HepG2 (cell line): Measurements from ENCODE around the gene RAD18. TPM values are rescaled to one million over a fixed set of nuclear protein-coding genes. Genes with fewer than 3 reads are reported as not detected.

Experiments
- ELF3 ChIP-seq: IDR thresholded peaks from 2 replicates; pipeline ENCODE4 v1.6.1; 2016; ENCODE audit warnings: missing genetic modification reagents, missing compliant biosample characterization
- FOXK1 ChIP-seq: sonication (generic); formaldehyde crosslinking; IDR thresholded peaks from 2 replicates; pipeline ENCODE4 v1.4.0; 2020; ENCODE audit warnings: low read depth, missing genetic modification reagents, borderline replicate concordance
- KMT2A ChIP-seq: sonication (generic); formaldehyde crosslinking; IDR thresholded peaks from 2 replicates; pipeline ENCODE4 v1.4.0; 2020; ENCODE audit warnings: missing genetic modification reagents
- MIER2 ChIP-seq: IDR thresholded peaks from 2 replicates; pipeline ENCODE4 v1.6.1; 2016; ENCODE audit warnings: missing biosample characterization, missing genetic modification reagents
- NR2F2 ChIP-seq: IDR thresholded peaks from 2 replicates; pipeline ENCODE4 v1.6.1; 2012; ENCODE audit warnings: low read depth, inconsistent platforms, borderline replicate concordance
- RFXAP ChIP-seq: sonication (generic); formaldehyde crosslinking; IDR thresholded peaks from 2 replicates; pipeline ENCODE4 v1.4.0; 2020; ENCODE audit warnings: missing genetic modification reagents, borderline replicate concordance
- SMAD9 ChIP-seq: sonication (generic); formaldehyde crosslinking; IDR thresholded peaks from 2 replicates; pipeline ENCODE4 v1.5.1; 2020; ENCODE audit warnings: mild to moderate bottlenecking, missing genetic modification reagents
- ZBTB7A ChIP-seq: sonication (generic); formaldehyde crosslinking; IDR thresholded peaks from 2 replicates; pipeline ENCODE4 v1.8.0; 2022; ENCODE audit warnings: mild to moderate bottlenecking, missing genetic modification reagents
- ZKSCAN5 ChIP-seq: sonication (generic); formaldehyde crosslinking; IDR thresholded peaks from 2 replicates; pipeline ENCODE4 v1.5.1; 2020; ENCODE audit warnings: mild to moderate bottlenecking, missing genetic modification reagents
- ZNF180 ChIP-seq: sonication (generic); formaldehyde crosslinking; IDR thresholded peaks from 2 replicates; pipeline ENCODE4 v1.4.0; 2020; ENCODE audit warnings: low read depth, missing genetic modification reagents, borderline replicate concordance
- ZNF382 ChIP-seq: sonication (generic); formaldehyde crosslinking; IDR thresholded peaks from 2 replicates; pipeline ENCODE4 v1.5.0; 2020; ENCODE audit warnings: missing genetic modification reagents, mild to moderate bottlenecking, borderline replicate concordance
- ZSCAN31 ChIP-seq: sonication (generic); formaldehyde crosslinking; IDR thresholded peaks from 2 replicates; pipeline ENCODE4 v1.5.0; 2020; ENCODE audit warnings: low read depth, mild to moderate bottlenecking, missing genetic modification reagents
- polyA plus RNA-seq, 8 experiments: library from polyadenylated mRNA; depleted of rRNA in 3 of 8; stranded (reverse) in 7 of 8; unstranded in 1 of 8; fragments of >200 nt; fragmentation: Illumina TruSeq in 4 of 8; extraction: Trizol in 4 of 8; gene quantifications; 2 replicates each; pipeline versions ENCODE4 v1.2.1 to v1.2.3, GENCODE V29; 2011 to 2016; ENCODE audit warnings: low read depth in 4 of 8, missing spikeins in 1 of 8, mixed read lengths in 1 of 8; ENCODE audit not compliant: insufficient read depth in 1 of 8
- total RNA-seq, 5 experiments: library from RNA; depleted of rRNA; stranded (reverse); fragments of >200 nt; fragmentation: Illumina TruSeq; extraction: Trizol; gene quantifications; 2 replicates each; pipeline ENCODE4 v1.2.3, GENCODE V29; 2016; ENCODE audit warnings: low read depth in 1 of 5
- TF ChIP-seq, protein P1 (sequence below): sonication (generic); formaldehyde crosslinking; conservative IDR thresholded peaks from 2 replicates; pipeline ENCODE4 v1.4.0; 2020; ENCODE audit warnings: mild to moderate bottlenecking, missing genetic modification reagents, moderate library complexity
- TF ChIP-seq, protein P2 (sequence below): sonication (generic); formaldehyde crosslinking; IDR thresholded peaks from 2 replicates; pipeline ENCODE4 v1.4.0; 2020; ENCODE audit warnings: missing genetic modification reagents, borderline replicate concordance
- TF ChIP-seq, protein P3 (sequence below): sonication (generic); formaldehyde crosslinking; IDR thresholded peaks from 2 replicates; pipeline ENCODE4 v1.5.0; 2020; ENCODE audit warnings: missing genetic modification reagents
- TF ChIP-seq, protein P4 (sequence below): sonication (generic); formaldehyde crosslinking; IDR thresholded peaks from 2 replicates; pipeline ENCODE4 v1.4.0; 2020; ENCODE audit warnings: mild to moderate bottlenecking, missing genetic modification reagents
- TF ChIP-seq, protein P5 (sequence below), 2 experiments: sonication (generic) in 1 of 2; formaldehyde crosslinking in 1 of 2; IDR thresholded peaks; 2 replicates each; pipeline versions ENCODE4 v1.4.0 to v1.6.1; 2018 to 2020; ENCODE audit warnings: missing genetic modification reagents in 2 of 2, borderline replicate concordance in 1 of 2, low read depth in 1 of 2, mild to moderate bottlenecking in 1 of 2, missing biosample characterization in 1 of 2

RAD18 gene
- total and polyA plus RNA-seq, 2 of the 13 experiments (the other 11 are each of a cell fraction or from before 2014, with no cell fraction given), result 5.9 to 20.7 TPM

DNA sequence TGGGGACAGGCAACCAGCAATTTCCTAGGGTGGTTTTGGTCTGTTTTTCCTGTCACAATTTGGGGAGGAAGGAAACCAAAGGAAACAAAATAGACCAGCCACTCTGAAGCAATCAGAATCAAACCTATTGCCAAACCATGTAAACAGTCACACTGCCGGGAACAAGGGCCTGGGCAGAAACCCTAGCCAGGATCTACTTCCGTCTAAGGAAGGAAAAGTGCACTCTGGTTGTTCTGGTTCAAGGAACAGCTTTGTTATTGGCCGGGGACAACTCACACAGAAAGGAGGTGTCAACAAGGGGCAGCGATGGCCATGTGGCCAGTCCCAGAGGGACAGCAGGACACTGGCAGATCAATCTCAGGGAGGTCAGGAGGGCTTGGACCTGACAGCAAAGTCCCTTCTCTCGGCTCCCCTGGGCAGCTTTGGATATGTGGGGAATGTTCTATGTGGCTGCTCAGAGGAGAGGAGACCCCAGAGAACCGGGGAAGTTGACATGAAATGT is 17.5 kb upstream of the RAD18 start (continued):
- TF ChIP-seq, protein P1, sequence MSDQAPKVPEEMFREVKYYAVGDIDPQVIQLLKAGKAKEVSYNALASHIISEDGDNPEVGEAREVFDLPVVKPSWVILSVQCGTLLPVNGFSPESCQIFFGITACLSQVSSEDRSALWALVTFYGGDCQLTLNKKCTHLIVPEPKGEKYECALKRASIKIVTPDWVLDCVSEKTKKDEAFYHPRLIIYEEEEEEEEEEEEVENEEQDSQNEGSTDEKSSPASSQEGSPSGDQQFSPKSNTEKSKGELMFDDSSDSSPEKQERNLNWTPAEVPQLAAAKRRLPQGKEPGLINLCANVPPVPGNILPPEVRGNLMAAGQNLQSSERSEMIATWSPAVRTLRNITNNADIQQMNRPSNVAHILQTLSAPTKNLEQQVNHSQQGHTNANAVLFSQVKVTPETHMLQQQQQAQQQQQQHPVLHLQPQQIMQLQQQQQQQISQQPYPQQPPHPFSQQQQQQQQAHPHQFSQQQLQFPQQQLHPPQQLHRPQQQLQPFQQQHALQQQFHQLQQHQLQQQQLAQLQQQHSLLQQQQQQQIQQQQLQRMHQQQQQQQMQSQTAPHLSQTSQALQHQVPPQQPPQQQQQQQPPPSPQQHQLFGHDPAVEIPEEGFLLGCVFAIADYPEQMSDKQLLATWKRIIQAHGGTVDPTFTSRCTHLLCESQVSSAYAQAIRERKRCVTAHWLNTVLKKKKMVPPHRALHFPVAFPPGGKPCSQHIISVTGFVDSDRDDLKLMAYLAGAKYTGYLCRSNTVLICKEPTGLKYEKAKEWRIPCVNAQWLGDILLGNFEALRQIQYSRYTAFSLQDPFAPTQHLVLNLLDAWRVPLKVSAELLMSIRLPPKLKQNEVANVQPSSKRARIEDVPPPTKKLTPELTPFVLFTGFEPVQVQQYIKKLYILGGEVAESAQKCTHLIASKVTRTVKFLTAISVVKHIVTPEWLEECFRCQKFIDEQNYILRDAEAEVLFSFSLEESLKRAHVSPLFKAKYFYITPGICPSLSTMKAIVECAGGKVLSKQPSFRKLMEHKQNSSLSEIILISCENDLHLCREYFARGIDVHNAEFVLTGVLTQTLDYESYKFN (CRISPR knock-in tag), result peak; percentile 55
- TF ChIP-seq, protein P2, sequence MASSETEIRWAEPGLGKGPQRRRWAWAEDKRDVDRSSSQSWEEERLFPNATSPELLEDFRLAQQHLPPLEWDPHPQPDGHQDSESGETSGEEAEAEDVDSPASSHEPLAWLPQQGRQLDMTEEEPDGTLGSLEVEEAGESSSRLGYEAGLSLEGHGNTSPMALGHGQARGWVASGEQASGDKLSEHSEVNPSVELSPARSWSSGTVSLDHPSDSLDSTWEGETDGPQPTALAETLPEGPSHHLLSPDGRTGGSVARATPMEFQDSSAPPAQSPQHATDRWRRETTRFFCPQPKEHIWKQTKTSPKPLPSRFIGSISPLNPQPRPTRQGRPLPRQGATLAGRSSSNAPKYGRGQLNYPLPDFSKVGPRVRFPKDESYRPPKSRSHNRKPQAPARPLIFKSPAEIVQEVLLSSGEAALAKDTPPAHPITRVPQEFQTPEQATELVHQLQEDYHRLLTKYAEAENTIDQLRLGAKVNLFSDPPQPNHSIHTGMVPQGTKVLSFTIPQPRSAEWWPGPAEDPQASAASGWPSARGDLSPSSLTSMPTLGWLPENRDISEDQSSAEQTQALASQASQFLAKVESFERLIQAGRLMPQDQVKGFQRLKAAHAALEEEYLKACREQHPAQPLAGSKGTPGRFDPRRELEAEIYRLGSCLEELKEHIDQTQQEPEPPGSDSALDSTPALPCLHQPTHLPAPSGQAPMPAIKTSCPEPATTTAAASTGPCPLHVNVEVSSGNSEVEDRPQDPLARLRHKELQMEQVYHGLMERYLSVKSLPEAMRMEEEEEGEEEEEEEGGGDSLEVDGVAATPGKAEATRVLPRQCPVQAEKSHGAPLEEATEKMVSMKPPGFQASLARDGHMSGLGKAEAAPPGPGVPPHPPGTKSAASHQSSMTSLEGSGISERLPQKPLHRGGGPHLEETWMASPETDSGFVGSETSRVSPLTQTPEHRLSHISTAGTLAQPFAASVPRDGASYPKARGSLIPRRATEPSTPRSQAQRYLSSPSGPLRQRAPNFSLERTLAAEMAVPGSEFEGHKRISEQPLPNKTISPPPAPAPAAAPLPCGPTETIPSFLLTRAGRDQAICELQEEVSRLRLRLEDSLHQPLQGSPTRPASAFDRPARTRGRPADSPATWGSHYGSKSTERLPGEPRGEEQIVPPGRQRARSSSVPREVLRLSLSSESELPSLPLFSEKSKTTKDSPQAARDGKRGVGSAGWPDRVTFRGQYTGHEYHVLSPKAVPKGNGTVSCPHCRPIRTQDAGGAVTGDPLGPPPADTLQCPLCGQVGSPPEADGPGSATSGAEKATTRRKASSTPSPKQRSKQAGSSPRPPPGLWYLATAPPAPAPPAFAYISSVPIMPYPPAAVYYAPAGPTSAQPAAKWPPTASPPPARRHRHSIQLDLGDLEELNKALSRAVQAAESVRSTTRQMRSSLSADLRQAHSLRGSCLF (CRISPR knock-in tag), result no peak
- TF ChIP-seq, protein P3, sequence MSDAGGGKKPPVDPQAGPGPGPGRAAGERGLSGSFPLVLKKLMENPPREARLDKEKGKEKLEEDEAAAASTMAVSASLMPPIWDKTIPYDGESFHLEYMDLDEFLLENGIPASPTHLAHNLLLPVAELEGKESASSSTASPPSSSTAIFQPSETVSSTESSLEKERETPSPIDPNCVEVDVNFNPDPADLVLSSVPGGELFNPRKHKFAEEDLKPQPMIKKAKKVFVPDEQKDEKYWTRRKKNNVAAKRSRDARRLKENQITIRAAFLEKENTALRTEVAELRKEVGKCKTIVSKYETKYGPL (CRISPR knock-in tag), result no peak
- TF ChIP-seq NR2F2 (peak; percentile 32; the same call in 1 of the 2 replicates), ELF3 (CRISPR knock-in tag) (peak; percentile 84), ZNF382 (CRISPR knock-in tag) (no peak), MIER2 (CRISPR knock-in tag) (no peak), SMAD9 (CRISPR knock-in tag) (no peak), RFXAP (no peak), ZKSCAN5 (CRISPR knock-in tag) (no peak), ZNF180 (CRISPR knock-in tag) (no peak), FOXK1 (peak; percentile 12; the same call in 1 of the 2 replicates), ZSCAN31 (CRISPR knock-in tag) (no peak), KMT2A (CRISPR knock-in tag) (no peak), ZBTB7A (CRISPR knock-in tag) (peak; percentile 63; the same call in 1 of the 2 replicates)
- TF ChIP-seq, protein P4, sequence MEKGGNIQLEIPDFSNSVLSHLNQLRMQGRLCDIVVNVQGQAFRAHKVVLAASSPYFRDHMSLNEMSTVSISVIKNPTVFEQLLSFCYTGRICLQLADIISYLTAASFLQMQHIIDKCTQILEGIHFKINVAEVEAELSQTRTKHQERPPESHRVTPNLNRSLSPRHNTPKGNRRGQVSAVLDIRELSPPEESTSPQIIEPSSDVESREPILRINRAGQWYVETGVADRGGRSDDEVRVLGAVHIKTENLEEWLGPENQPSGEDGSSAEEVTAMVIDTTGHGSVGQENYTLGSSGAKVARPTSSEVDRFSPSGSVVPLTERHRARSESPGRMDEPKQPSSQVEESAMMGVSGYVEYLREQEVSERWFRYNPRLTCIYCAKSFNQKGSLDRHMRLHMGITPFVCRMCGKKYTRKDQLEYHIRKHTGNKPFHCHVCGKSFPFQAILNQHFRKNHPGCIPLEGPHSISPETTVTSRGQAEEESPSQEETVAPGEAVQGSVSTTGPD (CRISPR knock-in tag), result peak; percentile 88; the same call in 1 of the 2 replicates
- TF ChIP-seq, protein P5, sequence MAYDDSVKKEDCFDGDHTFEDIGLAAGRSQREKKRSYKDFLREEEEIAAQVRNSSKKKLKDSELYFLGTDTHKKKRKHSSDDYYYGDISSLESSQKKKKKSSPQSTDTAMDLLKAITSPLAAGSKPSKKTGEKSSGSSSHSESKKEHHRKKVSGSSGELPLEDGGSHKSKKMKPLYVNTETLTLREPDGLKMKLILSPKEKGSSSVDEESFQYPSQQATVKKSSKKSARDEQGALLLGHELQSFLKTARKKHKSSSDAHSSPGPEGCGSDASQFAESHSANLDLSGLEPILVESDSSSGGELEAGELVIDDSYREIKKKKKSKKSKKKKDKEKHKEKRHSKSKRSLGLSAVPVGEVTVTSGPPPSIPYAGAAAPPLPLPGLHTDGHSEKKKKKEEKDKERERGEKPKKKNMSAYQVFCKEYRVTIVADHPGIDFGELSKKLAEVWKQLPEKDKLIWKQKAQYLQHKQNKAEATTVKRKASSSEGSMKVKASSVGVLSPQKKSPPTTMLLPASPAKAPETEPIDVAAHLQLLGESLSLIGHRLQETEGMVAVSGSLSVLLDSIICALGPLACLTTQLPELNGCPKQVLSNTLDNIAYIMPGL (CRISPR knock-in tag; IDR thresholded peaks at IDR 0.05; ENCODE audit: borderline replicate concordance in 1 of 2, low read depth in 1 of 2), result no peak
